A673 (cell line): Measurements from ENCODE around the gene B4GALNT3. TPM values are rescaled to one million over a fixed set of nuclear protein-coding genes. Genes with fewer than 3 reads are reported as not detected.

Experiments used
- BruUV-seq: library from RNA; stranded (reverse); fragments of 400-500 nt; replicated peaks from 2 replicates; lab custom pipeline; 2021; lab: Mats Ljungman, UMichigan
- CTCF ChIA-PET: fragments of 300-600 bp; sonication (Branson Sonifier 250); formaldehyde crosslinking; loops from one replicate; lab custom pipeline; 2022; ENCODE audit warnings: antibody characterized with exemption; lab: Charles Lee
- POLR2A ChIA-PET: fragments of 300-600 bp; sonication (Branson Sonifier 250); formaldehyde crosslinking; loops from one replicate; lab custom pipeline; 2022; ENCODE audit warnings: antibody characterized with exemption; ENCODE audit not compliant: low non-redundant PET; lab: Charles Lee
- DNase-seq: peaks from one replicate; pipeline ENCODE4 v3.0.0-alpha.2; 2015; ENCODE audit warnings: low spot score
- H3K27ac ChIP-seq: fragments of 200-600 bp; sonication (generic); 2 replicates; pipeline ENCODE4 v1.5.1; 2016; ENCODE audit warnings: mixed run types, low read depth, mild to moderate bottlenecking, mixed read lengths, antibody characterized with exemption, low read length; ENCODE audit not compliant: poor library complexity, severe bottlenecking
- H3K27me3 ChIP-seq: fragments of 200-600 bp; sonication (generic); replicated peaks from 2 replicates; pipeline ENCODE4 v1.6.1; 2017; ENCODE audit warnings: mixed run types, low read depth, mild to moderate bottlenecking, mixed read lengths, antibody characterized with exemption, low read length; ENCODE audit not compliant: insufficient read depth, poor library complexity
- H3K36me3 ChIP-seq: fragments of 200-600 bp; sonication (generic); 2 replicates; pipeline ENCODE4 v1.6.1; 2016; ENCODE audit warnings: mixed run types, mild to moderate bottlenecking, mixed read lengths, antibody characterized with exemption, low read length; ENCODE audit not compliant: insufficient read depth, poor library complexity, severe bottlenecking
- H3K4me1 ChIP-seq: fragments of 200-600 bp; sonication (generic); 2 replicates; pipeline ENCODE4 v1.6.1; 2017; ENCODE audit warnings: mixed run types, mild to moderate bottlenecking, mixed read lengths, antibody characterized with exemption, low read length; ENCODE audit not compliant: insufficient read depth, poor library complexity, severe bottlenecking
- H3K4me3 ChIP-seq: fragments of 200-600 bp; sonication (generic); 2 replicates; pipeline ENCODE4 v1.5.1; 2016; ENCODE audit warnings: low read depth, mixed run types, mild to moderate bottlenecking, mixed read lengths, low read length; ENCODE audit not compliant: poor library complexity, severe bottlenecking
- H3K9me3 ChIP-seq: fragments of 200-600 bp; sonication (generic); 2 replicates; pipeline ENCODE4 v1.6.1; 2016; ENCODE audit warnings: mixed run types, low read depth, mild to moderate bottlenecking, mixed read lengths, antibody characterized with exemption, low read length; ENCODE audit not compliant: poor library complexity, severe bottlenecking
- EZH2 ChIP-seq: fragments of 200-600 bp; sonication (generic); IDR thresholded peaks from 2 replicates; pipeline ENCODE4 v1.6.1; 2017; ENCODE audit warnings: borderline replicate concordance, low read depth, mild to moderate bottlenecking, mixed read lengths, antibody characterized with exemption, low read length; ENCODE audit not compliant: poor library complexity, severe bottlenecking
- intact Hi-C: fragments of 100-400 bp; cut with micrococcal nuclease; formaldehyde crosslinking; loops from one replicate; pipeline ENCODE4 v1.10.0; 2022; ENCODE audit not compliant: unreplicated experiment
- total RNA-seq: library from RNA; stranded (reverse); gene quantifications from 2 replicates; pipeline ENCODE4 v1.2.3, GENCODE V29; 2021
- TF ChIP-seq, protein P1 (sequence below): fragments of 300-800, 200-600 bp; sonication (generic); conservative IDR thresholded peaks from 2 replicates; pipeline ENCODE4 v1.5.1; 2017; ENCODE audit warnings: low read depth, mild to moderate bottlenecking, antibody characterized with exemption, low read length, moderate library complexity, mixed read lengths

Gene B4GALNT3
- total RNA-seq, 1 experiment from 2014 or later: 19.4 TPM

DNA sequence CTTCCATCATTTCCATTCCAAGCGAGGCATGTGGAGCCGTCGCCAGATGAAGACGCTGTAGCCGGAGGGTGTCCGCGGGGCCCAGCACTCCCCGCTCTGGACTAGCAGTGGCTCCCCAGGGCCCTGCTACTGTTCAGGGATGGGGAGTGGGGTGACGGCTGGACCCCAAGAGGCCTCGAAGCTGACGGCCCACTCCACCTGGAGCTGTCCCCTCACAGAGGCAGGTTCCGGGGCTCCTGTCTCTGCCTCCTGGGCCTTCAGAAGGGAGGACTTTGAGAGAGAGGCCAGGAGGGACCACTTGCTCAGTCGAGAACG is 101.6 kb downstream of the B4GALNT3 start:
- Histone ChIP-seq H3K36me3 (no peaks in the 10 kb centered on the region), H3K9me3 (no peaks in the 10 kb centered on the region), H3K27ac (no peak overlapping the region), H3K27me3 (no peaks in the 10 kb centered on the region), H3K4me3 (no peak overlapping the region), H3K4me1 (no peaks in the 10 kb centered on the region)
- ChIA-PET POLR2A (no interaction called here), CTCF (no interaction called here)
- intact Hi-C loops: no loop called here
- BruUV-seq: no TSS peak
- TF ChIP-seq, protein P1, sequence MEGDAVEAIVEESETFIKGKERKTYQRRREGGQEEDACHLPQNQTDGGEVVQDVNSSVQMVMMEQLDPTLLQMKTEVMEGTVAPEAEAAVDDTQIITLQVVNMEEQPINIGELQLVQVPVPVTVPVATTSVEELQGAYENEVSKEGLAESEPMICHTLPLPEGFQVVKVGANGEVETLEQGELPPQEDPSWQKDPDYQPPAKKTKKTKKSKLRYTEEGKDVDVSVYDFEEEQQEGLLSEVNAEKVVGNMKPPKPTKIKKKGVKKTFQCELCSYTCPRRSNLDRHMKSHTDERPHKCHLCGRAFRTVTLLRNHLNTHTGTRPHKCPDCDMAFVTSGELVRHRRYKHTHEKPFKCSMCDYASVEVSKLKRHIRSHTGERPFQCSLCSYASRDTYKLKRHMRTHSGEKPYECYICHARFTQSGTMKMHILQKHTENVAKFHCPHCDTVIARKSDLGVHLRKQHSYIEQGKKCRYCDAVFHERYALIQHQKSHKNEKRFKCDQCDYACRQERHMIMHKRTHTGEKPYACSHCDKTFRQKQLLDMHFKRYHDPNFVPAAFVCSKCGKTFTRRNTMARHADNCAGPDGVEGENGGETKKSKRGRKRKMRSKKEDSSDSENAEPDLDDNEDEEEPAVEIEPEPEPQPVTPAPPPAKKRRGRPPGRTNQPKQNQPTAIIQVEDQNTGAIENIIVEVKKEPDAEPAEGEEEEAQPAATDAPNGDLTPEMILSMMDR: no peak
- TF ChIP-seq EZH2: no peak
- no peak for DNase-seq

- POLR2A ChIA-PET: no interaction called here
- no peak for DNase-seq
- Histone ChIP-seq H3K36me3 (no peaks in the 10 kb centered on the region), H3K9me3 (no peaks in the 10 kb centered on the region), H3K4me3 (no peak overlapping the region), H3K4me1 (no peaks in the 10 kb centered on the region), H3K27ac (no peak overlapping the region), H3K27me3 (no peaks in the 10 kb centered on the region)
- BruUV-seq: no TSS peak
- intact Hi-C loops: no loop called here
- CTCF ChIA-PET: no interaction called here
- no peak for TF ChIP-seq EZH2
- TF ChIP-seq, protein P1: no peak
These were observed 102.3 kb downstream of the B4GALNT3 start for GRCh38 chr12:561908-562593.

DNA sequence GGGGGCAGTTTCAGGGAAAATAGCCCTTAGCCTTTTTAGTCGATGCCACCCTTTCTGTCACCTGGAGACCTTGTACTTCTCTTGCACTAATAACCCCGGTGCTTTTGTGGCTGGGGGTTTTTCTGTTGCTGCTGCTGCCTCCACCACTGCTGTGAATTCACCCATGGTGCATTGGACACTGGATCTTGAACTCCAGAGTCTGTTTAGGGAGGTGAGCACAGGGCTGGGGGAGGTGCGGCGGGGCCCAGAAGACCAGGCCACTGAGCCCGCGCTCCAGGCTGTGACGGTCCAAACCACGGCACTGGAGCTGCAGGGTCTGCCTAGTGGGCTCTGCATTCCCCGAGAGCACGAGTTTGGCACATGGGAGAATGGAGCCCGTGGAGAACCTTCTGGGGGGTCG is 102.9 kb downstream of the B4GALNT3 start:
- no TSS peak for BruUV-seq
- no peak overlapping the region for H3K4me3 ChIP-seq
- no peaks in the 10 kb centered on the region for H3K36me3 ChIP-seq
- no peak overlapping the region for H3K27ac ChIP-seq
- H3K9me3 ChIP-seq: no peaks in the 10 kb centered on the region
- no peak for DNase-seq
- intact Hi-C loops: no loop called here
- no peak for TF ChIP-seq EZH2
- TF ChIP-seq, protein P1: no peak
- ChIA-PET CTCF (no interaction called here), POLR2A (no interaction called here)
- H3K27me3 ChIP-seq: no peaks in the 10 kb centered on the region
- H3K4me1 ChIP-seq: no peaks in the 10 kb centered on the region
